Kidney (tissue), 14 donors: ENCODE data around the gene EMP3. TPM values are rescaled to one million over a fixed set of nuclear protein-coding genes. Genes with fewer than 3 reads are reported as not detected.

ENCODE experiments used
- DNase-seq, 5 donors: peaks; one replicate each; pipeline ENCODE4 v3.0.0-alpha.2; 2013 to 2020
- FAIRE-seq: peaks from 2 replicates; lab custom pipeline; 2012; peaks lifted over from hg19 to GRCh38; lab: Jason Lieb, UNC
- H3K27ac ChIP-seq, 2 donors: one replicate each; pipeline ENCODE4 v1.7.0; 2013; ENCODE audit warnings: low read depth in 2 of 2, low read length in 2 of 2, inconsistent platforms in 1 of 2
- H3K27me3 ChIP-seq: one replicate; pipeline ENCODE4 v1.7.1; 2013; ENCODE audit warnings: low read length, inconsistent platforms; ENCODE audit not compliant: control insufficient read depth, insufficient read depth
- H3K36me3 ChIP-seq, 3 donors: one replicate each; pipeline versions ENCODE4 v1.7.0 to v1.7.1; 2013; ENCODE audit warnings: low read length in 3 of 3, control low read depth in 1 of 3, inconsistent platforms in 1 of 3; ENCODE audit not compliant: insufficient read depth in 3 of 3, control insufficient read depth in 2 of 3
- H3K4me1 ChIP-seq, 3 donors: one replicate each; pipeline versions ENCODE4 v1.7.0 to v1.7.1; 2013; ENCODE audit warnings: low read length in 3 of 3, inconsistent platforms in 1 of 3, low read depth in 1 of 3; ENCODE audit not compliant: control insufficient read depth in 2 of 3, insufficient read depth in 2 of 3
- H3K4me3 ChIP-seq, 3 donors: one replicate each; pipeline versions ENCODE4 v1.7.0 to v1.8.1; 2013; ENCODE audit warnings: low read length in 3 of 3, control low read depth in 1 of 3, inconsistent platforms in 1 of 3
- H3K9ac ChIP-seq, 3 donors: one replicate each; pipeline versions ENCODE4 v1.7.0 to v1.7.1; 2013; ENCODE audit warnings: low read length in 3 of 3, control low read depth in 1 of 3, inconsistent platforms in 1 of 3
- H3K9me3 ChIP-seq, 3 donors: one replicate each; pipeline versions ENCODE4 v1.7.0 to v1.7.1; 2013; ENCODE audit warnings: low read length in 3 of 3, control low read depth in 1 of 3, inconsistent platforms in 1 of 3; ENCODE audit not compliant: control insufficient read depth in 2 of 3, insufficient read depth in 1 of 3
- intact Hi-C: fragments of 100-400 bp; cut with DNase I; formaldehyde crosslinking; loops from one replicate; pipeline ENCODE4 v1.11.1; 2022
- polyA plus RNA-seq: library from polyadenylated mRNA; stranded (reverse); fragments of 350-450 nt; fragmentation: Illumina TruSeq; extraction: RNeasy Lipid Tissue Mini Kit (QIAGEN cat#74804); gene quantifications from one replicate; pipeline ENCODE4 v1.2.3, GENCODE V29; 2014; ENCODE audit warnings: low read depth, low replicate concordance; ENCODE audit not compliant: insufficient read depth
- total RNA-seq: library from RNA; stranded (reverse); fragmentation: NEBNext Ultra II Directional; extraction: Animal tissue kit (Norgen Biotek cat#: 25700); gene quantifications from one replicate; pipeline ENCODE4 v1.2.1, GENCODE V29; 2021
- TF ChIP-seq, protein P1 (sequence below): IDR thresholded peaks from 3 replicates; pipeline ENCODE4 v1.5.1; 2012; ENCODE audit warnings: mild to moderate bottlenecking, moderate library complexity, borderline replicate concordance; ENCODE audit not compliant: insufficient read depth; ENCODE audit errors: extremely low read depth
- donor health status: control.
- donor health status: control.
- donor health status: control.
- donor health status: control.
- donor health status: control.
- donor health status: DM: yes; HTN: yes; CAD: no.
- donor health status: Normal renal cell carcinoma (clear cell type).

EMP3 gene
- total and polyA plus RNA-seq, 2 donors from 2014 or later = 75.9 to 78.6 TPM

DNA sequence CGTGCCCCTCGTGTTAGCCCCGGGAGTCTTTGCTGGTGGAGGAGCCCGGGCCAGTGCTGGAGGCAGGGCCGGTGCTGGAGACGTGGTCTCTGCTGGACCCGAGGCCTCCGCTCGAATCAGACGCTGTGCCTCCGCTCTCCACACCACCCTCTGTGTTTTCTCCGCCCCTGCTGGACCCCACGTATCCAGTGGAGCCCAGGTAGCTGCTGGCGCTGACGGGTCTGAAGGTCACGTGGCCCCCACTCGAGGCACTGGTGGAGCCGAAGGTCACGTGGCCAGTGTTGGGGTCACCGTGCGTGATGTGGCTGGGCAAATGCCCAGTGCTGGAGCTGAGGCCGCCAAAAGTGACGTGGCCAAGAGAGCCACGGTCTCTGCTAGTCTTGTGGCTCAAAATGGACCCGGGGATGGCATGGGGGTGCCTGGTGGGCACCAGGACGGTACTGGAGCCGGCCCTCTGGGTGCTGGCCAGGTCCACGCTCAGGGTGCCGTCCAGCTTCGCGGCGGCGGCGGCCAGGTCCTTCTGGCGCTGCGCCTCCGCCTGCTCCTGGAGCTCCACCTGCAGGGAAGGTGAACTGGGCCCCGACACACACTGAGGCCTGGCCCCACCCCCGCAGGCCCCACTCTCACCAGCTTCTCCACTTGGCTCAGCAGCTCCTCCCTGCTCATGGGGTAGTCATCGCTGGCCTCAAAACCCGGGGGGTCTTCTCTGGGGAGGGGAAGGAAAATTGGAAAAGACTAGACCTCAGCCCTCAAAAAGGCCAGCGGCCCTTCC is 28.2 kb upstream of the EMP3 start:
- H3K36me3 ChIP-seq = no peaks in the 10 kb centered on the region
- intact Hi-C loops = no loop called here
- no peaks in the 10 kb centered on the region for H3K4me1 ChIP-seq
- H3K4me3 ChIP-seq = no peak overlapping the region
- DNase-seq (no peak), FAIRE-seq (no peak)
- H3K27ac ChIP-seq = no peak overlapping the region
- TF ChIP-seq, protein P1, sequence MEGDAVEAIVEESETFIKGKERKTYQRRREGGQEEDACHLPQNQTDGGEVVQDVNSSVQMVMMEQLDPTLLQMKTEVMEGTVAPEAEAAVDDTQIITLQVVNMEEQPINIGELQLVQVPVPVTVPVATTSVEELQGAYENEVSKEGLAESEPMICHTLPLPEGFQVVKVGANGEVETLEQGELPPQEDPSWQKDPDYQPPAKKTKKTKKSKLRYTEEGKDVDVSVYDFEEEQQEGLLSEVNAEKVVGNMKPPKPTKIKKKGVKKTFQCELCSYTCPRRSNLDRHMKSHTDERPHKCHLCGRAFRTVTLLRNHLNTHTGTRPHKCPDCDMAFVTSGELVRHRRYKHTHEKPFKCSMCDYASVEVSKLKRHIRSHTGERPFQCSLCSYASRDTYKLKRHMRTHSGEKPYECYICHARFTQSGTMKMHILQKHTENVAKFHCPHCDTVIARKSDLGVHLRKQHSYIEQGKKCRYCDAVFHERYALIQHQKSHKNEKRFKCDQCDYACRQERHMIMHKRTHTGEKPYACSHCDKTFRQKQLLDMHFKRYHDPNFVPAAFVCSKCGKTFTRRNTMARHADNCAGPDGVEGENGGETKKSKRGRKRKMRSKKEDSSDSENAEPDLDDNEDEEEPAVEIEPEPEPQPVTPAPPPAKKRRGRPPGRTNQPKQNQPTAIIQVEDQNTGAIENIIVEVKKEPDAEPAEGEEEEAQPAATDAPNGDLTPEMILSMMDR = no peak
- H3K9ac ChIP-seq = no peak overlapping the region
- no peaks in the 10 kb centered on the region for H3K27me3 ChIP-seq
- H3K9me3 ChIP-seq = no peaks in the 10 kb centered on the region

DNA sequence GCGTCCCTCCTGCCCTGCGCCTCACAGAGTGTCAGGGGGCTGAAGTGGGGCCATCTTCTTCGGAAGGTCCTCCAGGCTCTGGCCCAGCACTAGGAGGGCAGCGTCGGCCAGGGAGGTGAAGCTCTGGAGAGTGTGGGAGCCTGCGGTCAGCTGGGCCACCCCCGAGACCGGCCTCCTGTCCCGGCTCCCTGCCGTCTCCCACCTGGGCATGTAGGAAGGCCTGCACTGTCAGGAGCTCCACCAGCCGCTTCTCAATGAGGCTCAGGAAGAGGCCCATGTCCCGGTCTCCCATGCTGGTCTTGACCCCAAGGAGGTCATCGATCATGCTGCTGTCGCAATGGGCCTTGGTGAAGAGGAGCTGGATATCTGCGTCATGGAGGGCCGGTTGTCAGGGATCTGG is 27.4 kb upstream of the EMP3 start:
- Histone ChIP-seq H3K4me1 (no peaks in the 10 kb centered on the region), H3K27me3 (no peaks in the 10 kb centered on the region), H3K27ac (no peak overlapping the region), H3K36me3 (no peaks in the 10 kb centered on the region), H3K9me3 (no peaks in the 10 kb centered on the region), H3K9ac (no peak overlapping the region), H3K4me3 (no peak overlapping the region)
- intact Hi-C loops = no loop called here
- no peak for DNase-seq
- no peak for FAIRE-seq
- TF ChIP-seq, protein P1 = no peak

DNA sequence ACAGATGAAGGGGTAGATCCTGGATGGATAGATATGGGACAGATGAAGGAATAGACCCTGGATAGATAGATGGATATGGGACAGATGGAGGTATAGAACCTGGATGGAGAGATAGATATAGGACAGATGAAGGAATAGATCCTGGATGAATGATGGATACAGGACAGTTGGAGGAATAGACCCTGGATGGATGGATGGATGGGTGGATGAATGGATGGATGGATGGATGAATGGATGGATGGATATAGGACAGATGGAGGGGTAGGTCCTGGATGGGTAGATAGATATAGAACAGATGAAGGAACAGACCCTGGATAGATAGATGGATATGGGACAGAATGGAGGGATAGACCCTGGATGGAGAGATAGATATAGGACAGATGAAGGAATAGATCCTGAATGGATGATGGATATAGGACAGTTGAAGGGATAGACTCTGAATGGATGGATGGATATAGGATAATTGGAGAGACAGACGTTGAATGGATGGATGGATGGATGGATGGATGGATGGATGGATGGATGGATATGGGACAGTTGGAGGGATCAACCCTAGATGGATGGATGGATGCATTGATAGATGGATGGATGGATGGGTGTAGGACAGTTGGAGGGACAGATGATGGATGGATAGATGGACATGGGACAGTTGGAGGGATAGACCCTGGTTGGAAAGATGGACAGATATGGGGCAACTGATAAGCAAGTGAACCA is 23.3 kb upstream of the EMP3 start:
- DNase-seq = no peak
- Histone ChIP-seq H3K9ac (no peak overlapping the region), H3K27me3 (no peaks in the 10 kb centered on the region), H3K27ac (no peak overlapping the region), H3K36me3 (no peaks in the 10 kb centered on the region), H3K9me3 (no peaks in the 10 kb centered on the region), H3K4me3 (no peak overlapping the region), H3K4me1 (no peaks in the 10 kb centered on the region)
- FAIRE-seq = no peak
- TF ChIP-seq, protein P1 = no peak
- intact Hi-C loops = no loop called here
